Thoracic aorta (tissue), 2 donors: ENCODE measurements around the gene TMEM266. TPM values are rescaled to one million over a fixed set of nuclear protein-coding genes. Genes with fewer than 3 reads are reported as not detected.

Experiments
- ATAC-seq: fragments of 150-250 bp; one replicate; pipeline ENCODE4 v1.8.0; 2017; ENCODE audit warnings: low read depth; ENCODE audit not compliant: insufficient number of reproducible peaks, low FRiP score
- DNase-seq: peaks from one replicate; pipeline ENCODE4 v3.0.0-alpha.2; 2020; ENCODE audit warnings: low spot score
- H3K27ac ChIP-seq, 2 donors: fragments of 200-600 bp; sonication (generic); 1 replicate in 1 of 2; 2 replicates in 1 of 2; pipeline ENCODE4 v1.5.1; 2016; ENCODE audit warnings: mild to moderate bottlenecking in 2 of 2, moderate library complexity in 2 of 2
- H3K27me3 ChIP-seq: fragments of 200-600 bp; sonication (generic); replicated peaks from 2 replicates; pipeline ENCODE4 v1.6.0; 2016; ENCODE audit warnings: mild to moderate bottlenecking; ENCODE audit not compliant: insufficient read depth
- H3K36me3 ChIP-seq: fragments of 200-600 bp; sonication (generic); one replicate; pipeline ENCODE4 v1.5.1; 2016
- H3K4me1 ChIP-seq, 2 donors: fragments of 200-600 bp; sonication (generic); 1 replicate in 1 of 2; 2 replicates in 1 of 2; pipeline versions ENCODE4 v1.5.1 to v1.6.0; 2016; ENCODE audit warnings: low read depth in 2 of 2, mild to moderate bottlenecking in 1 of 2; ENCODE audit not compliant: control insufficient read depth in 1 of 2
- H3K4me3 ChIP-seq: fragments of 200-600 bp; sonication (generic); 2 replicates; pipeline ENCODE4 v1.5.1; 2016; ENCODE audit warnings: mild to moderate bottlenecking
- H3K9me3 ChIP-seq: fragments of 200-600 bp; sonication (generic); 2 replicates; pipeline ENCODE4 v1.5.1; 2016
- CTCF ChIP-seq: fragments of 200-600 bp; sonication (generic); IDR thresholded peaks from one replicate; pipeline ENCODE4 v1.5.1; 2019; ENCODE audit warnings: antibody characterized with exemption
- total RNA-seq, 2 donors: library from RNA; depleted of rRNA; stranded (reverse); fragments of >200 nt; gene quantifications; one replicate each; pipeline versions ENCODE4 v1.1.0 to v1.2.3, GENCODE V29; 2016

The TMEM266 gene
- total RNA-seq, 2 donors from 2014 or later, result not detected

DNA sequence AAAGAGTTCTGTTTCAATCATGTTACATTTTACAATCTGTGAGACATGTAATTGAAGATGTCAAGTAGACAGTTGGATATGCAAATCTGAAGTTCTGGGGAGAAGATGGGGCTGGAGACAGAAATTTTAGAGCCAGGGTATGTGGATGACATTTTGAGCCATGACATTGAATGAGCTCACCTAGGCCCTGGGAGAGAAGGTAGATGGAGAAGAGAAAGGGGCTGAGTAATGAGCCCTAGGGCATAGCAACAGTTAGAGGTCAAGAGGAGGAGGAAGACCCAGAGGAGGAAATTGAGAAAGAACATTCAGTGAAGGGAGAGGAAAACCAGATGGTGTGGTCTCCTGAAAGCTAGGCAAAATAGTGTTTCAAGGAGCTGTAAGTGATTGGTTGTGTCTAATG, 15.3 kb downstream of the TMEM266 start:
- no peaks in the 10 kb centered on the region for H3K36me3 ChIP-seq
- no peaks in the 10 kb centered on the region for H3K27me3 ChIP-seq
- DNase-seq, result no peak
- no peaks in the 10 kb centered on the region for H3K9me3 ChIP-seq
- no peak for ATAC-seq
- no peak overlapping the region for H3K4me3 ChIP-seq
- TF ChIP-seq CTCF, result no peak
- H3K4me1 ChIP-seq, result no peaks in the 10 kb centered on the region
- H3K27ac ChIP-seq, result no peak overlapping the region

DNA sequence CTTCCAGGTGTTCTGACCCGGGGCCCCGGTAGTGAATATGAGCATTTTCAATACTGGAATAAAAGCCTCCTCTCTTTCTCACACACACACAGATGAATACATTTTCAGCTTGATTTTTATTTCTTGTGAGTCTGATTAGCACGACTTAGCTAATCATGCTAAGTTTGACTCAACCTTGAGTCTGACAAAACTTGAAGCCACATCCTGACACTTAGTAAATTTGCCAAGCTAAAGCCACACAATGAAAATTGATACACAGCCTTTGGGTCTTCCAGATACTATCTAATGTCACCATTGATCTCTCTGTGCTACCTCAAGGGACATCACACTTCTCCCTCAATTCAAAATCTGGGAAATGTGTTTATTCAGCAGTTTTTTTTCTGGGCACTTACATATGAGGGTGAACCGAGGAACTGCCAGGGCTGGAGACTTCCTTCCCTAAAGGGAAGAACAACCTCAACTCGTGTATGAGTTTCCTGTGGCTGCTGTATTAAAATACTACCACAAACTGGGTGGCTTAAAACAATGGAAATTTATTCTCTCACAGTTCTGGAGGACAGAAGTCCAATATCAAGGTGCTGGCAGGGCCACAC, 18.6 kb downstream of the TMEM266 start:
- TF ChIP-seq CTCF, result no peak
- Histone ChIP-seq H3K36me3 (no peaks in the 10 kb centered on the region), H3K4me1 (no peaks in the 10 kb centered on the region), H3K4me3 (no peak overlapping the region), H3K9me3 (no peaks in the 10 kb centered on the region), H3K27me3 (no peaks in the 10 kb centered on the region), H3K27ac (no peak overlapping the region)
- no peak for ATAC-seq
- DNase-seq, result no peak

GRCh38 chr15:76084256-76084655, 24.5 kb downstream of the TMEM266 start:
- H3K27ac ChIP-seq, result no peak overlapping the region
- no peaks in the 10 kb centered on the region for H3K36me3 ChIP-seq
- ATAC-seq (no peak), DNase-seq (no peak)
- H3K4me1 ChIP-seq, result no peaks in the 10 kb centered on the region
- H3K4me3 ChIP-seq, result no peak overlapping the region
- H3K27me3 ChIP-seq, result no peaks in the 10 kb centered on the region
- no peaks in the 10 kb centered on the region for H3K9me3 ChIP-seq
- no peak for TF ChIP-seq CTCF

- no peak for DNase-seq
- Histone ChIP-seq H3K4me1 (no peaks in the 10 kb centered on the region), H3K9me3 (no peaks in the 10 kb centered on the region), H3K27me3 (no peaks in the 10 kb centered on the region), H3K36me3 (no peaks in the 10 kb centered on the region), H3K4me3 (no peak overlapping the region), H3K27ac (no peak overlapping the region)
- no peak for TF ChIP-seq CTCF
- ATAC-seq, result no peak
Measured at GRCh38 chr15:76098685-76099084, 38.9 kb downstream of the TMEM266 start.

DNA sequence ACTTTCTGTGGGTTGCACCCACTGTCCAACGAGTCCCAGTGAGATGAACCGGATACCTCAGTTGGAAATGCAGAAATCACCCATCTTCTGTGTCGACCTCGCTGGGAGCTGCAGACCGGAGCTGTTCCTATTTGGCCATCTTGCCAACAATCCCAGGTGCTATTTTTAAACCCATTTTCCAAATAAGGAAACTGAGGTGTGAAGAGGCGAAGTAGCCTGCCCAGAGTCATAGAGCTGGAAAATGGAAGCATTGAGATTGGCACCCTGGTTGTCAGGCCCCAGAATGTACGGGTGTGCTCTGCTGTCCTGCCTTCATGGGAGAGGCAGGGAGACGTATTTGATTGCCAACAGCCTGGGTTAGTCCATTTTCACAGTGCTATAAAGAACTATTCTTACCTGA, 39.6 kb downstream of the TMEM266 start:
- no peak overlapping the region for H3K27ac ChIP-seq
- no peaks in the 10 kb centered on the region for H3K4me1 ChIP-seq
- no peaks in the 10 kb centered on the region for H3K36me3 ChIP-seq
- DNase-seq, result no peak
- ATAC-seq, result no peak
- TF ChIP-seq CTCF, result no peak
- H3K27me3 ChIP-seq, result no peaks in the 10 kb centered on the region
- no peaks in the 10 kb centered on the region for H3K9me3 ChIP-seq
- no peak overlapping the region for H3K4me3 ChIP-seq
